PFSK-1 (cell line): Measurements from ENCODE around the gene ZNF213.

Experiments
- FOXP2 ChIP-seq: optimal IDR thresholded peaks from 2 replicates; pipeline ENCODE3; 2011; ENCODE audit warnings: borderline replicate concordance, control low read depth, inconsistent platforms; ENCODE audit not compliant: insufficient read depth; ENCODE audit errors: extremely low read length, extremely low read depth
- POLR2AphosphoS5 ChIP-seq: IDR thresholded peaks from 2 replicates; pipeline ENCODE4 v1.6.1; 2012; ENCODE audit warnings: low read depth, mild to moderate bottlenecking, control low read depth, low read length, moderate library complexity
- SIN3A ChIP-seq: IDR thresholded peaks from 2 replicates; pipeline ENCODE4 v1.6.1; 2012; ENCODE audit warnings: mild to moderate bottlenecking, low read length, moderate library complexity, borderline replicate concordance; ENCODE audit not compliant: insufficient read depth
- TAF1 ChIP-seq: IDR thresholded peaks from 2 replicates; pipeline ENCODE4 v1.6.1; 2012; ENCODE audit warnings: low read length, control low read depth, borderline replicate concordance; ENCODE audit not compliant: insufficient read depth
- TF ChIP-seq, protein P1 (sequence below), 2 experiments: IDR thresholded peaks; 2 replicates each; pipeline versions ENCODE4 v1.6.1 to v1.8.0; 2011 to 2012; ENCODE audit warnings: low read depth in 2 of 2, low read length in 2 of 2, control low read depth in 1 of 2, inconsistent platforms in 1 of 2, mild to moderate bottlenecking in 1 of 2, moderate library complexity in 1 of 2; ENCODE audit not compliant: insufficient read depth in 1 of 2

GRCh38 chr16:3118204-3118790 is 16.5 kb upstream of the ZNF213 start:
- TF ChIP-seq TAF1 (no peak), POLR2AphosphoS5 (no peak), FOXP2 (no peak), SIN3A (no peak)
- TF ChIP-seq, protein P1, sequence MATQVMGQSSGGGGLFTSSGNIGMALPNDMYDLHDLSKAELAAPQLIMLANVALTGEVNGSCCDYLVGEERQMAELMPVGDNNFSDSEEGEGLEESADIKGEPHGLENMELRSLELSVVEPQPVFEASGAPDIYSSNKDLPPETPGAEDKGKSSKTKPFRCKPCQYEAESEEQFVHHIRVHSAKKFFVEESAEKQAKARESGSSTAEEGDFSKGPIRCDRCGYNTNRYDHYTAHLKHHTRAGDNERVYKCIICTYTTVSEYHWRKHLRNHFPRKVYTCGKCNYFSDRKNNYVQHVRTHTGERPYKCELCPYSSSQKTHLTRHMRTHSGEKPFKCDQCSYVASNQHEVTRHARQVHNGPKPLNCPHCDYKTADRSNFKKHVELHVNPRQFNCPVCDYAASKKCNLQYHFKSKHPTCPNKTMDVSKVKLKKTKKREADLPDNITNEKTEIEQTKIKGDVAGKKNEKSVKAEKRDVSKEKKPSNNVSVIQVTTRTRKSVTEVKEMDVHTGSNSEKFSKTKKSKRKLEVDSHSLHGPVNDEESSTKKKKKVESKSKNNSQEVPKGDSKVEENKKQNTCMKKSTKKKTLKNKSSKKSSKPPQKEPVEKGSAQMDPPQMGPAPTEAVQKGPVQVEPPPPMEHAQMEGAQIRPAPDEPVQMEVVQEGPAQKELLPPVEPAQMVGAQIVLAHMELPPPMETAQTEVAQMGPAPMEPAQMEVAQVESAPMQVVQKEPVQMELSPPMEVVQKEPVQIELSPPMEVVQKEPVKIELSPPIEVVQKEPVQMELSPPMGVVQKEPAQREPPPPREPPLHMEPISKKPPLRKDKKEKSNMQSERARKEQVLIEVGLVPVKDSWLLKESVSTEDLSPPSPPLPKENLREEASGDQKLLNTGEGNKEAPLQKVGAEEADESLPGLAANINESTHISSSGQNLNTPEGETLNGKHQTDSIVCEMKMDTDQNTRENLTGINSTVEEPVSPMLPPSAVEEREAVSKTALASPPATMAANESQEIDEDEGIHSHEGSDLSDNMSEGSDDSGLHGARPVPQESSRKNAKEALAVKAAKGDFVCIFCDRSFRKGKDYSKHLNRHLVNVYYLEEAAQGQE (IDR thresholded peaks at IDR 0.05; ENCODE audit: insufficient read depth in 1 of 2, low read depth in 2 of 2, low read length in 2 of 2), result no peak
